Activated T-cell treated with anti-CD3 and anti-CD28 coated beads for 48 hours (primary cell): ENCODE data around the gene GINS3.
"Not testable (repeated sequence)": the region's sequence is repeated elsewhere in the genome, so short reads cannot be mapped to it uniquely, and the experiment has no call there.

Experiments used
- DNase-seq: peaks from one replicate; pipeline ENCODE4 v3.0.0-alpha.2; 2020; ENCODE audit warnings: low read depth

The GINS3 gene

GRCh38 chr16:58389724-58390123 is 2.5 kb upstream of the GINS3 start:
- no peak for DNase-seq

GRCh38 chr16:58393138-58393504 is 850 bp downstream of the GINS3 start:
- no peak for DNase-seq

DNA sequence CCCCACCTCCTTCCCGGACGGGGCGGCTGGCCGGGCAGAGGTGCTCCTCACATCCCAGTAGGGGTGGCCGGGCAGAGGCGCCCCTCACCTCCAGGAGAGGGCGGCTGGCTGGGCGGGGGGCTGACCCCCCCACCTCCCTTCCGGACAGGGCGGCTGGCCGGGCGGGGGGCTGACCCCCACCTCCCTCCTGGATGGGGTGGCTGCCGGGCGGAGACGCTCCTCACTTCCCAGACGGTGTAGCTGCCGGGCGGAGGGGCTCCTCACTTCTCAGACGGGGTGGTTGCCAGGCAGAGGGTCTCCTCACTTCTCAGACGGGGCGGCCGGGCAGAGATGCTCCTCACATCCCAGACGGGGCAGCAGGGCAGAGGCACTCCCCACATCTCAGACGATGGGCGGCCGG is 4.6 kb downstream of the GINS3 start:
- not testable (repeated sequence) for DNase-seq

DNA sequence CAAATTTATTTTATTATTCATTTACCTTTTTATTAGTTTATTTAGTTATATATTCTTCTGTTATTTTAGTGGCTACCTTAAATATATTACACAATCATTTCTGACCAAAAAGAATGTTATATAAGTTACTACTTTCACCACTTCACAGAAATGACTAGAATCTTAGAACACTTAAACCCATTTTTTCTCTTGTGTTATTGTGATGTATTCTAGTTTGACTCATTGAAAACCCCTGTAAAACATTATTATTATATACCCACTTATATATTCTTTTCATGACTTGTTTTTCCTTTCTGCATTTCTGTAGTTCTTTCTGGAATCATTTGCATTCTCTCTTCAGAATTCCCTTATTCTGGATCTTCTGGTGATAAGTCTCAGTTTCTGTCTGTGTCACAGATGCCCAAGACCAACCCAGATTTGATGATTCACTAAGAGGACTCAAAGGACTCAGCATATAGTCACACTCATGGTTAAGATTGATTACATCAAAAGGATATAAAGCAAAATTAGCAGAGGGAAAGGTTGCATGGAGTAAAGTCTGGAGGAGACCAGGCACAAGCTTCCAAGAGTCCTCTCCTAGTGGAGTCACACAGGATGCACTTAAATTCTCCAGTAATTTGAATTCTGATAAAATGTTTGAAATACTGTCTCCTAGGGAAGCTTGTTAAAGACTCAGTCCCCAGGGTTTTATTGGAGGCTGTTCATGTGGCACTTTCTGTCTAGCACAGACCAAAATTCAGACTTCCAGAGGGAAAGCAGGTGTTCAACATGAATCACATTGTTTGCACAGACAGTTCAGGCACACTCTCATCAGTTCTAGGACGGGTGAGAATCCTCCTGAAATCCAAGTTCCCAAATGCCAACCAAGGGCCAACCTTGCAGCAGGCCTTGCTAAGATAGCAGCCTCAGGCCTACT is 7.7 kb downstream of the GINS3 start:
- no peak for DNase-seq

GRCh38 chr16:58401305-58401704 is 9.0 kb downstream of the GINS3 start:
- not testable (repeated sequence) for DNase-seq

- no peak for DNase-seq
These were observed 10.5 kb downstream of the GINS3 start for GRCh38 chr16:58402796-58403195.

DNA sequence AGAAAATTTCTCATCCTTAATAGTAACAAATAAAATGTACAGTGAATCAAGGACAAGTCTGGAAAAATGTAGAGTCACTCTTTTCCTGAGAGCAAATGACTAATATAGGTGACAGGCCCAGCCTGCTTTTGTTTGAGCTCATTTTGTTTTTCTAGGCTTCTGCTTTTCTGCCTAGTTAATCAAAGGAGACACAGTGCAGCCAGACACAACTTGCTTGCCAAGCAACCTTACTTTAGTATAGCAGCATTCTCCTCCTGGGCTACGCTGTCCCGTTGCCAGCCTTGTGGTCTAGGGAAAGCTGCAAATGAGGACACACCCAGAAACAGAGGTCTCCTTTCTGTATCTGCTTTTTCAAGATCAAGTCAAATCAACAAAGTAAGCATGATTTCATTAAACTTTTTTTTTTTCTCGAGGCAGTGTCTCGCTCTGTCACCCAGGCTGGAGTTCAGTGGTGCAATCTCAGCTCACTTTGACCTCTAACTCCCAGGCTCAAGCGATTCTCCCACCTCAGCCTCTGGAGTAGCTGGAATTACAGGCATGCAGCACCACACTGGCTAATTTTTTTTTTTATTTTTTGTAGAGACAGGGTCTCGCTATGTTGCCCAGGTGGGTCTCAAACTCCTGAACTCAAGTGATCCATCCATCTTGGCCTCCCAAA is 17.2 kb downstream of the GINS3 start:
- no peak for DNase-seq

DNA sequence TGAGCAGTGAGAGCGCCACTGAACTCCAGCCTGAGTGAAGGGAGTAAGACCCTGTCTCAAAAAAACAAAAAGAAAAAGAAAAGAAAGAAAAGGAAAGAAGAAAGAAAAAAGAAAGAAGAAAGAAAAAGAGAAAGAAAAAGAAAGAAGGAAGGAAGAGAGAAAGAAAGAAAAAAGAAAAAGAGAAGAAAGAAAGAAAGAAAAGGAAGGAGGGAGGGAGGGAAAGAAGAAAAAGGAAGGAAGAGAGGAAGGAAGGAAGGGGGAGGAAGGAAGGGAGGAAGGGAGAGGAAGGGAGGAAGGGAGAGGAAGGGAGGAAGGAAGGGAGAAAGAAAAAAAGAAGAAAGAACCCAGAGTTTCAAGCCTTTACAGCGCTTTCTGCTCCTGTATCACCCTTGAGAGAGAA is 19.1 kb downstream of the GINS3 start:
- DNase-seq, result no peak

- no peak for DNase-seq
These were observed 19.7 kb downstream of the GINS3 start for GRCh38 chr16:58411736-58412614.

GRCh38 chr16:58412615-58412970 is 20.3 kb downstream of the GINS3 start:
- not testable (repeated sequence) for DNase-seq

GRCh38 chr16:58413359-58413758 is 21.1 kb downstream of the GINS3 start:
- no peak for DNase-seq

- DNase-seq, result no peak
These were observed 22.7 kb downstream of the GINS3 start for GRCh38 chr16:58415003-58415402.

GRCh38 chr16:58415961-58416360 is 23.7 kb downstream of the GINS3 start:
- DNase-seq, result not testable (repeated sequence)

DNA sequence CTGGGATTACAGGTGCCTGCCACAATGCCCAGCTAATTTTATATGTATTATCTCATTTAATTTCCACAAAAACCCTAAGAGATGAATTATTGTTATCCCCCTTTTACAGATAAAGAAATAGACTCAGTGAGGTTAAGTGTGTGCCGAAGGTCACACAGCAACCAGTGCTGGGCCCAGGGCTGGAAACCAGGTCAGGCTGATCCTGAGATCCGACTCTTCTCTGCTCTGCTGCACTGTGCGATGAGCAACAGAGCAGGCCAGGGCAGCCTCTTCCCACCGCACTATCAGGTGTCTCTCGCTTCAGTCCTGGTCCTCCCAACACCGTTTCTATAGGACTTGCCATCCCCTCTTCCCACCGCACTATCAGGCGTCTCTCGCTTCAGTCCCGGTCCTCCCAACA is 24.8 kb downstream of the GINS3 start:
- DNase-seq, result no peak

DNA sequence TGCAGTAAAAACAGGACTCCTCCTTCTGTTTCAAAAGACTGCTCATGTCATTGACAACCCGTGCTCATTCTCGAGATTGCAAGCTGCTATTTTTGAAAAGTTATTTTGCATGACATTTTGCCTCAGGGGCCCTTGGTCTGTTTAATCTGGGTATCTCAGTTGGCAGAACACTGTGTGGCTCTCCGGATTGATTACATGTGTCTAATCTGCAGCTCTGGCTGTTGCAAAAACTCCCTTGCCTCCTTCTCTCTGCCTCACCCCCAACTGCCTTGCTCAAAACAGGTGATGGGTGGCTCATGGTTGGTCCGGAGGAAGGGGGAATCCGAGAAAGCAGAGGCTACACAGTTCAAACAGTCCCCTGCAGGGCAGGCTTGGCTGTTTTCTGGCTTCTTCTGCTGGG is 25.3 kb downstream of the GINS3 start:
- DNase-seq, result no peak

DNA sequence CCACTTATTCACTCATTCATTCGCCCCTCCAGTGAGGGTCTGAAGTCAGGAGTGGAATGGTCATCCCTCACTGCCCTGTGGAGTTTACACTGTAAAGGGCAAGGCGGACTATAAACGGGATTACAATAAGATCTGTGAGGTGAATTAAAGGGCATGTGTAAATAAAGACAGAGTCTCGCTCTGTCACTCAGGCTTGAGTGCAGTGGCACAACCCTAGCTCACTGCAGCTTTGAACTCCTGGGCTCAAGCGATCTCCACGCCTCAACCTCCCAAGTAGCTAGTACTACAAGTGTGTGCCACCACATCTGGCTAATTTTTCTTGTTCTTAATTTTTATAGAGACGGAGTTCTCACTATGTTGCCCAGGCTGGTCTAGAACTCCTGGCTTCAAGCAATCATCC is 25.8 kb downstream of the GINS3 start:
- DNase-seq, result no peak

- DNase-seq, result no peak
These were observed 26.3 kb downstream of the GINS3 start for GRCh38 chr16:58418601-58419000.

GRCh38 chr16:58419241-58419990 is 27.1 kb downstream of the GINS3 start:
- no peak for DNase-seq

- DNase-seq, result no peak
These were observed 28.8 kb downstream of the GINS3 start for GRCh38 chr16:58421059-58421458.

DNA sequence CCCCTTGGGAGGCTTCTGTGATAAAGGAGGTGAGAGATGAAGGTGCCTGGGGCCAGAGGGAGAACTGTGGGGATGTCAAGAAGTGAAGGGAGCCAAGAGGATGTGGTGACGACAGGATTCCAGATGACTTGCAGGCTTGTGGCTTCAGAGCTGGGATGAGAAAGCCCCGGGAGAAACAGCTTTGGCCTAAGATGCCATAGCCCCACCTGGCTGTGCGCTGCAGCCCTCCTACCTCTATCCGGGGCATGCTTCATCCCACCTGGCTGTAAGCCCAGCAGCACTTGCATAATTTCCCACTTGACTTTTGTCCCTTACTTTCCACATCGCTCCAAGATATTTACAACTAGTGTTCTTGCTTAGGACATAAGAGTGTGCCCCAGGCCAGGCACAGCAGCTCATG is 29.3 kb downstream of the GINS3 start:
- no peak for DNase-seq

- DNase-seq, result no peak
These were observed 30.5 kb downstream of the GINS3 start for GRCh38 chr16:58422809-58423208.

DNA sequence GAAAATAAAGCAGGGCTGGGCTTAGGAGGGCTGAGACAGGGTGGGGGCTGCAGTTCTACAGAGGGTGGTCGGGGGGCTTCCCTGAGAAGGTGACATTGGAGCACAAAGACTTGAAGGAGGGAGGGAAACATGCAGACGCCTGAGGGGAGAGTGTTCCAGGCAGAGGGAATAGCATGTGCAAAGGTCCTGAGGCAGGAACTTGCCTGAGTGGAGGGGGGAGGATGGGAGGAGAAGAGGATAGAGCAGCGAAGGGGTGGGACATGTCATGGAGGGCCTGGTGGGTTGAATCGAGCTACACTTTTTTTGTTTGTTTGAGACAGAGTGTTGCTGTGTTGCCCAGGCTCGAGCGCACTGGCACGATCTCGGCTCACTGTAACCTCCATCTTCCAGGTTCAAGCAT is 33.0 kb downstream of the GINS3 start:
- no peak for DNase-seq
